PC-9 (cell line): Measurements from ENCODE around the gene MYO5A. TPM values are rescaled to one million over a fixed set of nuclear protein-coding genes. Genes with fewer than 3 reads are reported as not detected.

Experiments
- BruUV-seq: library from RNA; stranded (reverse); fragments of 400-500 nt; replicated peaks from 2 replicates; lab custom pipeline; 2021; lab: Mats Ljungman, UMichigan
- CTCF ChIA-PET: fragments of 300-600 bp; sonication (Branson Sonifier 250); formaldehyde crosslinking; loops from one replicate; lab custom pipeline; 2022; ENCODE audit warnings: antibody characterized with exemption; lab: Charles Lee
- POLR2A ChIA-PET: fragments of 300-600 bp; sonication (Branson Sonifier 250); formaldehyde crosslinking; loops from one replicate; lab custom pipeline; 2022; ENCODE audit warnings: antibody characterized with exemption; ENCODE audit not compliant: unreplicated experiment; lab: Charles Lee
- DNase-seq, 2 experiments: peaks; one replicate each; pipeline versions ENCODE4 v3.0.0 to v3.0.0-alpha.2; 2015 to 2022; ENCODE audit warnings: mixed read lengths in 1 of 2
- H2AFZ ChIP-seq: fragments of 200-600 bp; sonication (generic); 2 replicates; pipeline ENCODE4 v1.8.1; 2017; ENCODE audit warnings: antibody characterized with exemption
- H3F3A ChIP-seq: fragments of 200-600 bp; sonication (generic); 2 replicates; pipeline ENCODE4 v1.8.1; 2017; ENCODE audit warnings: antibody characterized with exemption, mild to moderate bottlenecking, low read depth; ENCODE audit not compliant: insufficient read depth
- H3K27ac ChIP-seq: fragments of 200-600 bp; sonication (generic); 2 replicates; pipeline ENCODE4 v1.6.1; 2016; ENCODE audit warnings: mixed run types
- H3K27me3 ChIP-seq: fragments of 200-600 bp; sonication (generic); 2 replicates; pipeline ENCODE4 v1.6.1; 2016; ENCODE audit warnings: low read depth, mixed run types; ENCODE audit not compliant: insufficient read depth
- H3K36me3 ChIP-seq: fragments of 200-600 bp; sonication (generic); 2 replicates; pipeline ENCODE4 v1.6.1; 2016; ENCODE audit warnings: low read depth, mixed run types
- H3K4me1 ChIP-seq: fragments of 200-600 bp; sonication (generic); replicated peaks from 2 replicates; pipeline ENCODE4 v1.6.1; 2016; ENCODE audit warnings: mixed run types; ENCODE audit not compliant: insufficient read depth
- H3K4me2 ChIP-seq: fragments of 200-600 bp; sonication (generic); 2 replicates; pipeline ENCODE4 v1.6.1; 2017; ENCODE audit warnings: mixed run types
- H3K4me3 ChIP-seq: fragments of 200-600 bp; sonication (generic); 2 replicates; pipeline ENCODE4 v1.6.1; 2016; ENCODE audit warnings: mixed run types
- H3K79me2 ChIP-seq: fragments of 200-600 bp; sonication (generic); 2 replicates; pipeline ENCODE4 v1.6.1; 2017; ENCODE audit warnings: low read depth, mixed run types
- H3K9me2 ChIP-seq: fragments of 200-600 bp; sonication (generic); 2 replicates; pipeline ENCODE4 v1.8.1; 2017; ENCODE audit warnings: mild to moderate bottlenecking; ENCODE audit not compliant: insufficient read depth
- H3K9me3 ChIP-seq: fragments of 200-600 bp; sonication (generic); 2 replicates; pipeline ENCODE4 v1.8.1; 2016; ENCODE audit warnings: low read depth; ENCODE audit not compliant: insufficient read depth
- H4K20me1 ChIP-seq: fragments of 200-600 bp; sonication (generic); 2 replicates; pipeline ENCODE4 v1.8.1; 2017; ENCODE audit not compliant: insufficient read depth
- EZH2 ChIP-seq: fragments of 200-600 bp; sonication (generic); IDR thresholded peaks from 2 replicates; pipeline ENCODE4 v1.8.0; 2017; ENCODE audit warnings: antibody characterized with exemption, low read depth
- intact Hi-C: fragments of 100-400 bp; cut with micrococcal nuclease; formaldehyde crosslinking; loops from one replicate; pipeline ENCODE4 v1.10.0; 2022; ENCODE audit not compliant: unreplicated experiment
- total RNA-seq: library from RNA; stranded (reverse); gene quantifications from 2 replicates; pipeline ENCODE4 v1.2.3, GENCODE V29; 2021
- TF ChIP-seq, protein P1 (sequence below): fragments of 200-600 bp; sonication (generic); conservative IDR thresholded peaks from 2 replicates; pipeline ENCODE4 v1.6.1; 2017; ENCODE audit warnings: mixed run types, antibody characterized with exemption, mild to moderate bottlenecking, moderate library complexity

The MYO5A gene
- total RNA-seq, 1 experiment from 2014 or later, result 10.7 TPM

DNA sequence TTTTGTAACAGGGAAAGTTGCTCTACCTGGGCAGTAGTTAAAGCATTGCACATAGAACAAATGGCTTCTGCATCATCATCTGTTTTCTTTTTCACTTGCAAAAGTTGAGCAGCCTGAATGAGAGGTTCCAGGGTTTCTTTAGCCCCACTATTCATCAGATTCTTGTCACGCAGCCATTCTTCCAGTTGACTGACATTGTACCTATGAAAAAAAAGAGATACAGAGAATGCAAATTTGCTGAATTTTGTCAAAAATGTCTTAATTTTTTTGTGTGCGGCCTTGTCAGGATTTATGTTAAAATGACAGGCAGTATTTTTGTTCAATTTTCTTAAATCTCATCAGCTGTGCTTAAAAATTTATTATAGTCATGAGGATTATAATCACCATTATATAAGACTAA, 211.7 kb downstream of the MYO5A start:
- Histone ChIP-seq H4K20me1 (no peaks in the 10 kb centered on the region), H3K27me3 (no peaks in the 10 kb centered on the region), H3K27ac (no peak overlapping the region), H3K9me3 (no peaks in the 10 kb centered on the region), H3K4me2 (no peak overlapping the region), H2AFZ (no peak overlapping the region), H3F3A (no peaks in the 10 kb centered on the region), H3K9me2 (no peaks in the 10 kb centered on the region), H3K4me3 (no peak overlapping the region), H3K4me1 (no peaks in the 10 kb centered on the region), H3K79me2 (no peaks in the 10 kb centered on the region), H3K36me3 (no peaks in the 10 kb centered on the region)
- no peak for TF ChIP-seq EZH2
- TF ChIP-seq, protein P1, sequence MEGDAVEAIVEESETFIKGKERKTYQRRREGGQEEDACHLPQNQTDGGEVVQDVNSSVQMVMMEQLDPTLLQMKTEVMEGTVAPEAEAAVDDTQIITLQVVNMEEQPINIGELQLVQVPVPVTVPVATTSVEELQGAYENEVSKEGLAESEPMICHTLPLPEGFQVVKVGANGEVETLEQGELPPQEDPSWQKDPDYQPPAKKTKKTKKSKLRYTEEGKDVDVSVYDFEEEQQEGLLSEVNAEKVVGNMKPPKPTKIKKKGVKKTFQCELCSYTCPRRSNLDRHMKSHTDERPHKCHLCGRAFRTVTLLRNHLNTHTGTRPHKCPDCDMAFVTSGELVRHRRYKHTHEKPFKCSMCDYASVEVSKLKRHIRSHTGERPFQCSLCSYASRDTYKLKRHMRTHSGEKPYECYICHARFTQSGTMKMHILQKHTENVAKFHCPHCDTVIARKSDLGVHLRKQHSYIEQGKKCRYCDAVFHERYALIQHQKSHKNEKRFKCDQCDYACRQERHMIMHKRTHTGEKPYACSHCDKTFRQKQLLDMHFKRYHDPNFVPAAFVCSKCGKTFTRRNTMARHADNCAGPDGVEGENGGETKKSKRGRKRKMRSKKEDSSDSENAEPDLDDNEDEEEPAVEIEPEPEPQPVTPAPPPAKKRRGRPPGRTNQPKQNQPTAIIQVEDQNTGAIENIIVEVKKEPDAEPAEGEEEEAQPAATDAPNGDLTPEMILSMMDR, result no peak
- POLR2A ChIA-PET, result no interaction called here
- CTCF ChIA-PET, result no interaction called here
- DNase-seq, result no peak
- no TSS peak for BruUV-seq
- intact Hi-C loops, result no loop called here

- no peak for TF ChIP-seq EZH2
- TF ChIP-seq, protein P1, result no peak
- Histone ChIP-seq H3K4me1 (0 out of 2 replicates have a peak, but pooled peaks cover 5% of the 10 kb centered on the region), H4K20me1 (no peaks in the 10 kb centered on the region), H3K4me3 (no peak overlapping the region), H3K27ac (no peak overlapping the region), H3K9me2 (no peaks in the 10 kb centered on the region), H2AFZ (no peak overlapping the region), H3K27me3 (no peaks in the 10 kb centered on the region), H3K36me3 (no peaks in the 10 kb centered on the region), H3K79me2 (no peaks in the 10 kb centered on the region), H3K4me2 (no peak overlapping the region), H3K9me3 (no peaks in the 10 kb centered on the region), H3F3A (no peaks in the 10 kb centered on the region)
- no peak for DNase-seq
- intact Hi-C loops, result no loop called here
- ChIA-PET CTCF (no interaction called here), POLR2A (no interaction called here)
- no TSS peak for BruUV-seq
Observed at GRCh38 chr15:52309154-52309548, 219.5 kb downstream of the MYO5A start.

DNA sequence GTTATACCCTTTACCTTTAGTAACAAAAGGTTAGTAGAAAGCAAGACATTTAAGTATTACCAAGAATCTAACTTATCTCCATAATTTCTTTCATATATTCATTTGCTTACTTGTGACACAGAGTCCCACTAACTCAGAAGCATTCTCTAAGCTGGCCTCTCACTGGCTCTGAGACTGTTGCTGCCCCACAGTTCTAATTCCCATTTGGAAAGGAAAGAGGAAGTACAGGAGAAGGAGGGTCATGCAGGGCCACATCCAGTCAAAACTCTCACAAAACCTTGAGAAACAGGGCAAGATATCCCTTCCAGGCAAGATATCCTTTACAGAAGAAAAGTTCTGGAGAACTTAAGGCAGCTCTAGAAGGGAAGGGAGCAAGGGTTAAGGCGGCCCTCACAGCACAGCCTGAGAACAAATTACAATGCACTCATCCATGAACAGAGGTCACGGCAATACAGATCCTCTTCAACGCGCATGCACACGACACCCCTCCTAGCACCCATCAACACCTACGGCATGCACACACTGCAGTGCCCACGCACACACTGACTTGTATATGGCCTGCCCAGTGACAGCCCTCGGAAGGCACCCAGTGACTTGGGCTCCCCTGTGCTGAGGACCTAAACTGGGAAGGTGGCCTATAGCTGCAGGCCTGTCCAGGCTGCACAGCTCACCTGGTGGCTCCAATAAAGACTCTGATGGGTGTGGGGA, 220.1 kb downstream of the MYO5A start:
- TF ChIP-seq, protein P1, result no peak
- no peak for TF ChIP-seq EZH2
- H3K4me3 ChIP-seq, result no peak overlapping the region
- intact Hi-C loops, result no loop called here
- H3K9me3 ChIP-seq, result no peaks in the 10 kb centered on the region
- no peak overlapping the region for H3K4me2 ChIP-seq
- no peak overlapping the region for H3K27ac ChIP-seq
- no peak for DNase-seq
- ChIA-PET CTCF (no interaction called here), POLR2A (no interaction called here)
- no peaks in the 10 kb centered on the region for H3K79me2 ChIP-seq
- no peaks in the 10 kb centered on the region for H3F3A ChIP-seq
- BruUV-seq, result no TSS peak
- no peaks in the 10 kb centered on the region for H3K36me3 ChIP-seq
- no peaks in the 10 kb centered on the region for H3K27me3 ChIP-seq
- H4K20me1 ChIP-seq, result no peaks in the 10 kb centered on the region
- H2AFZ ChIP-seq, result no peak overlapping the region
- H3K4me1 ChIP-seq, result 0 out of 2 replicates have a peak, but pooled peaks cover 5% of the 10 kb centered on the region
- H3K9me2 ChIP-seq, result no peaks in the 10 kb centered on the region
